Measurements from ENCODE around the gene ROR2. TPM values are rescaled to one million over a fixed set of nuclear protein-coding genes. Genes with fewer than 3 reads are reported as not detected.

The ROR2 gene
- total and polyA plus RNA-seq, 2 experiments from 2014 or later: 8.1 to 18.8 TPM

DNA sequence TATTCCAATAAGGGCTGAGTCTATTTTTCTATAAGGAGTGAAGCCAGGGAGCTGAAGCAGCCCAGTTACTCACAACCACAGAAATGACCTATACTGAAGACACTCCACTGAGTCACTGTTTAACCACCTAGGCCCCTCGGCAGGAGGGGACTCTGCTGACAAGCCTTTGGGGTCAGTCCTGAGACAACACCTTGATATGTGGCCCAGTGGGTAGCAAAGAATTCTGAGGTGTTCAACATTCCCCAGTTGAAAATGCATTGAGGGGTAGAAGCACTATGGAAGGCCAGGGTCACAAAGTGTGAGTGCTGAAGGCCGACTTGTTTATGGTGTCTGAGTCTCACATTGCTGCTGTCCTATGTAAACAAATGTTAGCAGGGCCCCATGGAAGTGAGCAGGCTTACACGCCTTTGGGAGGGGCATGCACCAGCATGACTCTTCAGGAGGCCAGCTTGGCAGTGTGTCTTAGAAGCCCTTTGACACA, 413.8 kb downstream of the ROR2 start (continued):
- TF ChIP-seq, protein P1, sequence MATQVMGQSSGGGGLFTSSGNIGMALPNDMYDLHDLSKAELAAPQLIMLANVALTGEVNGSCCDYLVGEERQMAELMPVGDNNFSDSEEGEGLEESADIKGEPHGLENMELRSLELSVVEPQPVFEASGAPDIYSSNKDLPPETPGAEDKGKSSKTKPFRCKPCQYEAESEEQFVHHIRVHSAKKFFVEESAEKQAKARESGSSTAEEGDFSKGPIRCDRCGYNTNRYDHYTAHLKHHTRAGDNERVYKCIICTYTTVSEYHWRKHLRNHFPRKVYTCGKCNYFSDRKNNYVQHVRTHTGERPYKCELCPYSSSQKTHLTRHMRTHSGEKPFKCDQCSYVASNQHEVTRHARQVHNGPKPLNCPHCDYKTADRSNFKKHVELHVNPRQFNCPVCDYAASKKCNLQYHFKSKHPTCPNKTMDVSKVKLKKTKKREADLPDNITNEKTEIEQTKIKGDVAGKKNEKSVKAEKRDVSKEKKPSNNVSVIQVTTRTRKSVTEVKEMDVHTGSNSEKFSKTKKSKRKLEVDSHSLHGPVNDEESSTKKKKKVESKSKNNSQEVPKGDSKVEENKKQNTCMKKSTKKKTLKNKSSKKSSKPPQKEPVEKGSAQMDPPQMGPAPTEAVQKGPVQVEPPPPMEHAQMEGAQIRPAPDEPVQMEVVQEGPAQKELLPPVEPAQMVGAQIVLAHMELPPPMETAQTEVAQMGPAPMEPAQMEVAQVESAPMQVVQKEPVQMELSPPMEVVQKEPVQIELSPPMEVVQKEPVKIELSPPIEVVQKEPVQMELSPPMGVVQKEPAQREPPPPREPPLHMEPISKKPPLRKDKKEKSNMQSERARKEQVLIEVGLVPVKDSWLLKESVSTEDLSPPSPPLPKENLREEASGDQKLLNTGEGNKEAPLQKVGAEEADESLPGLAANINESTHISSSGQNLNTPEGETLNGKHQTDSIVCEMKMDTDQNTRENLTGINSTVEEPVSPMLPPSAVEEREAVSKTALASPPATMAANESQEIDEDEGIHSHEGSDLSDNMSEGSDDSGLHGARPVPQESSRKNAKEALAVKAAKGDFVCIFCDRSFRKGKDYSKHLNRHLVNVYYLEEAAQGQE (IDR thresholded peaks at IDR 0.05; ENCODE audit: unreplicated experiment): no peak
- TF ChIP-seq STAT1 (IDR thresholded peaks at IDR 0.05; ENCODE audit: unreplicated experiment): no peak
- no peak for TF ChIP-seq ETS1 (IDR thresholded peaks at IDR 0.05)
- TF ChIP-seq, protein P2, sequence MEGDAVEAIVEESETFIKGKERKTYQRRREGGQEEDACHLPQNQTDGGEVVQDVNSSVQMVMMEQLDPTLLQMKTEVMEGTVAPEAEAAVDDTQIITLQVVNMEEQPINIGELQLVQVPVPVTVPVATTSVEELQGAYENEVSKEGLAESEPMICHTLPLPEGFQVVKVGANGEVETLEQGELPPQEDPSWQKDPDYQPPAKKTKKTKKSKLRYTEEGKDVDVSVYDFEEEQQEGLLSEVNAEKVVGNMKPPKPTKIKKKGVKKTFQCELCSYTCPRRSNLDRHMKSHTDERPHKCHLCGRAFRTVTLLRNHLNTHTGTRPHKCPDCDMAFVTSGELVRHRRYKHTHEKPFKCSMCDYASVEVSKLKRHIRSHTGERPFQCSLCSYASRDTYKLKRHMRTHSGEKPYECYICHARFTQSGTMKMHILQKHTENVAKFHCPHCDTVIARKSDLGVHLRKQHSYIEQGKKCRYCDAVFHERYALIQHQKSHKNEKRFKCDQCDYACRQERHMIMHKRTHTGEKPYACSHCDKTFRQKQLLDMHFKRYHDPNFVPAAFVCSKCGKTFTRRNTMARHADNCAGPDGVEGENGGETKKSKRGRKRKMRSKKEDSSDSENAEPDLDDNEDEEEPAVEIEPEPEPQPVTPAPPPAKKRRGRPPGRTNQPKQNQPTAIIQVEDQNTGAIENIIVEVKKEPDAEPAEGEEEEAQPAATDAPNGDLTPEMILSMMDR (conservative IDR thresholded peaks at IDR 0.05; ENCODE audit: low read depth in 2 of 2): no peak
- no peak for TF ChIP-seq CREB1 (CRISPR knock-in tag; IDR thresholded peaks at IDR 0.05; ENCODE audit: low read depth)
- no peak for TF ChIP-seq ZNF114 (CRISPR knock-in tag; IDR thresholded peaks at IDR 0.05)
- no peak for TF ChIP-seq JUNB (IDR thresholded peaks at IDR 0.05; ENCODE audit: unreplicated experiment)
- TF ChIP-seq NANOG (IDR thresholded peaks at IDR 0.05; ENCODE audit: borderline replicate concordance): no peak
- TF ChIP-seq ZNF331 (CRISPR knock-in tag; IDR thresholded peaks at IDR 0.05; ENCODE audit: low read depth): no peak
- TF ChIP-seq EZH2 (IDR thresholded peaks at IDR 0.05; ENCODE audit: low read depth, unreplicated experiment): no peak

GRCh38 chr9:91534374-91534773, 415.7 kb downstream of the ROR2 start:
- H3K27ac ChIP-seq (ENCODE audit: low read depth): no peak overlapping the region
- no peaks in the 10 kb centered on the region for H3K79me2 ChIP-seq (replicated peaks; ENCODE audit: insufficient read depth)
- no peaks in the 10 kb centered on the region for H3K27me3 ChIP-seq (ENCODE audit: insufficient read depth)
- Mint-ChIP-seq H3K27me3 (ENCODE audit: insufficient read depth, low read depth, poor library complexity) (peaks cover 5% of the 10 kb centered on the region), H3K27ac (no peak overlapping the region), H3K4me3 (no peak overlapping the region), H3K36me3 (ENCODE audit: low read depth) (no peaks in the 10 kb centered on the region), H3K9me3 (no peaks in the 10 kb centered on the region), H3K4me1 (peaks cover 21% of the 10 kb centered on the region)
- H3K36me3 ChIP-seq (ENCODE audit: insufficient read depth): no peaks in the 10 kb centered on the region
- H2AFZ ChIP-seq: no peak overlapping the region
- no peak overlapping the region for H3K4me2 ChIP-seq
- no peak for DNase-seq (ENCODE audit: low spot score)
- no peaks in the 10 kb centered on the region for H4K20me1 ChIP-seq (replicated peaks; ENCODE audit: insufficient read depth)
- peaks cover 4% of the 10 kb centered on the region; the same call in 1 of the 2 replicates for H3K9me2 ChIP-seq (ENCODE audit: insufficient read depth)
- H3K4me1 ChIP-seq (ENCODE audit: insufficient read depth): peaks cover 6% of the 10 kb centered on the region; the same call in 1 of the 2 replicates
- ATAC-seq: no peak
- H3K4me3 ChIP-seq: no peak overlapping the region
- no peaks in the 10 kb centered on the region for H3F3A ChIP-seq (replicated peaks; ENCODE audit: low read depth)
- no peak for TF ChIP-seq POLR2AphosphoS5 (IDR thresholded peaks at IDR 0.05; ENCODE audit: low read depth)
- TF ChIP-seq JUNB (IDR thresholded peaks at IDR 0.05; ENCODE audit: unreplicated experiment): no peak
- TF ChIP-seq NANOG (IDR thresholded peaks at IDR 0.05; ENCODE audit: borderline replicate concordance): no peak
- no peak for TF ChIP-seq ETS1 (IDR thresholded peaks at IDR 0.05)
- TF ChIP-seq, protein P2 (conservative IDR thresholded peaks at IDR 0.05; ENCODE audit: low read depth in 2 of 2): no peak
- no peak for TF ChIP-seq EZH2phosphoT487 (IDR thresholded peaks at IDR 0.05; ENCODE audit: unreplicated experiment)
- no peak for TF ChIP-seq EZH2 (IDR thresholded peaks at IDR 0.05; ENCODE audit: low read depth, unreplicated experiment)
- no peak for TF ChIP-seq ZNF331 (CRISPR knock-in tag; IDR thresholded peaks at IDR 0.05; ENCODE audit: low read depth)
- no peak for TF ChIP-seq STAT1 (IDR thresholded peaks at IDR 0.05; ENCODE audit: unreplicated experiment)
- no peak for TF ChIP-seq ZNF114 (CRISPR knock-in tag; IDR thresholded peaks at IDR 0.05)
- no peak for TF ChIP-seq CREB1 (CRISPR knock-in tag; IDR thresholded peaks at IDR 0.05; ENCODE audit: low read depth)

Measured in GM23338 (cell line).